Activated CD8-positive, alpha-beta memory T cell treated with anti-CD3 and anti-CD28 coated beads for 48 hours (primary cell): ENCODE measurements around the gene TNFAIP8L3.

Experiments used
- DNase-seq, 3 experiments: peaks; one replicate each; pipeline ENCODE4 v3.0.0-alpha.2; 2020; ENCODE audit warnings: low read depth in 2 of 3, low spot score in 2 of 3

The TNFAIP8L3 gene

DNA sequence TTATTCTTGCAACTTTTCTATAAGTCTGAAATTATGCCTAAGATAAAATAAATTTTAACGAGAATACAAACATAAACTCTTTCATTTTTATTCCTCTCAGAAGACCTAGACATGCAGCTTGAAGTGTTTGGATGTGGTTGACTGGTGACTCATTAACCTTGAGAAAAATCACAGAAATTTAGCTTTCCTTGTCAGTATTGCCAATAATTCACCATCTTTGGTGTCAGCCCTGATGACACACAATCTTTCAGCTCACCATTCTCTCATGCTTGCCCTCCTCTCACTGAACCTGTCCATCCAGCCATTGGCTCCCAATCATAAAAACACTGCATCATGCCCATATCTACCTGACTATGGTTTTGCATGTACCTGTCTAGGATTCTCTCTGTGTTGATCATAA is 22.6 kb upstream of the TNFAIP8L3 start:
- no peak for DNase-seq

DNA sequence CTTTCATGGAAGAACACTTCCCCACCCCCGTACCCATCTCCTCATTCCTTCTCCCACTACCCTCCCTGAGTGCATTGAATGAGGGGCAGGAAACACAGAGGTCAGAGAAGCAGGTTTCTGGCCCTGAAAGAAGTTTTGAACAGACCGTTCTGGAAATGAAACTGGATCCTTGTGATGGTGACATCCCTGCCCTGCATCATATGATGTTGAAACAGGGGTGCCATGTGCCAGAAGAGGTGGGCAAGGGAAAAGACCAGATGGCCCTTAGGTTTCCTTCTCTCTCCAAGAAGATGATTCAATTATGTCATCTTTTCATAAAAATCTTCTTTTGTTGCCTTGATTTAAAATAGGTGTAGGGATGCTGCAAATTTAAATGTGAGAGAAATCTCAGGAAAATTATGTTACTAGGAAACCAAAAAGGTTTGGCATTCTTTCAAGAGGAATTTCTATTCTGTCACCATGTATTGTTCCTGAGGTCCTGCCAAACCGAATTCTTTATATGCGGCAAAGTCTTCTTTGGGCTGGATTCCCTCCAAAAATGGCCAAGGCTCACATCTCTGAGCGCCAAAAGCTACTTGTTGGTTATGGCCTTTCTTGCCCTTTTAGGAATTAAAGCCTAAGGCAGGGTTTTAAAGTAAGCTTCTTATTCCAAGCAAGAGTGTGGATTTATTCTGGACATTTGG is 19.9 kb upstream of the TNFAIP8L3 start:
- DNase-seq: no peak

DNA sequence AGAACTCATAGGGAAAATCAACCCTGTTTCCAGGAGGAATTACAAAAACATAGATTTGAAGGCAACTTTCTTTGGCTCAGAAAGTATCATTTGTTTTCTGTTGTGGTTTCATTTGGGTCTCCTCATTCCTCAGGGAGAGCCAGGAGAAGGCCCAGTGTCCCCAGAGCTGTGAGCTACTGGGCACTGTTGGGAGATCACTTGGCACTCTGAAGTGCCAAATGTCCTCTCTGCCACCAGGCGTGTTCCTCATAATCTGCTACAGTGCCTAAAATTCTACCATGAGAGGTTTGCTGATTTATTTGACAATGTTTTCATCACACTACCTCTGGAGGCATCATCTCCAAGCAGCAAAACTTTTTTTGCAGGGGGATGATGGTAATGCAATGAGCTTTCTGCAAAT is 17.4 kb upstream of the TNFAIP8L3 start:
- DNase-seq: no peak

DNA sequence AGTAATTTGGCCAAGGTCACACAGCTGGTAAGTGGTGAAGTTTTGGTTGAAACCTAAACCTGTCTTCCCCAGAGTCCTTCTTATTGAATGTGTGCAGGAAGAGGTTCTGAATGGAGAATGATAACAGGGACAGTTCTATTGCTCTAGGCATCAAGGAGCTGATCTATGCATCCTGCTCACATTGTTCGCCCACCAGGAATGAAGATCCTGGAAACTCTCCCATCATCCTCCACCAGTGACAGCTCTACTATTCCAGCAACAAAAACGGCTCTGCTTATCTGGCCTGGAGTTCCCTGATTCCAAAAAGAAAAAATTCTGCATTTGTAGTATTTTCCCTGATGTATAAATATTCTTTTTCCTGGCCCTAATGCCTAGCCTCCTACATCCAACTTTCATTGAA is 16.4 kb upstream of the TNFAIP8L3 start:
- DNase-seq: no peak

DNA sequence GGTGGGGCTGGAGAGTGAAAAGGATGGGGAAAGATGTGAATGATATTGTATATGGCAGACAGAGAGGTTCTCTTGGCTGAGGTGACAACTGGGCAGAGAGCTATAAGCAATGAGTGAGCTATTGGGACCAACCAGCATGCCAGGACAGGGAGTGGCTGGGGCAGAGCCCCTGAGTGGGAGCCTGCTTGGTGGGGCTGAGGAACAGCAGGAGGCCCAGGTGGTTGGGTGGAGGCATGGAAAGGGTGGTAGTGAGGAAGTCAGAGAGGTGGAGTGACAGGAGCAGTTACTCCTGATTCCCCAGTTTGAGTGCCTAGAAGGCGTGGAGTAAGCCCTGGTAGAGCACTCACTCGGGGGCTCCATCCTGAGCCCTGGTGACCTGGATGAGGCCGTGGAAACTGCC is 15.5 kb upstream of the TNFAIP8L3 start:
- no peak for DNase-seq

DNA sequence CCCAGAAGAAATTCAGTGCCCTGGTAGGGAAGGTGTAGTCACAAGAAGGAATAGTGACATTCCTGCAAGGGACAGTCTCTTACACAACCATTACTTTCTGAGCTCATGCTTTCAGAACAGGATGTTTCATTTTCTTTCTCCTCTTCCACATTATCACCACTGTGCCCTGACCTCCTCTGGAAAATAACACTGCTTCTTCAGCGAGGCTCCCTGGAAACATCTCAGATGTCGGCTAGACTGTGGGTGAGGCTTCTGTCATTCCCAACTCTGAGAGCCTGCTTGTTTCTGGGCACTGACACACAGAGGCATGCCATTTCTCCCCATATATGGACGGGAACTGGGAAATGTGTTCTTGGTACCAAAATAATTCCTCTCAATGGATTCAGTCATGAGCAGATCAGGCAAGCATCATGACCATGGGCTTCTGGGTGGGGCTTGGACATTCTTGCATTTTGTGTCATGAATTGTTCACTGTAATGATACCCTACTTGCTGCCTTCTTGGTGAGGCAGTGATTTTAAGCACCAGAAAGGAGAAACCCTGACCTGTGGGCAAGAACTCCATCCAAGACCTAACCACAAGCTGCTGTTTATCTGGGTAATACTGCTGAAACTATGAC is 14.3 kb upstream of the TNFAIP8L3 start:
- no peak for DNase-seq

DNA sequence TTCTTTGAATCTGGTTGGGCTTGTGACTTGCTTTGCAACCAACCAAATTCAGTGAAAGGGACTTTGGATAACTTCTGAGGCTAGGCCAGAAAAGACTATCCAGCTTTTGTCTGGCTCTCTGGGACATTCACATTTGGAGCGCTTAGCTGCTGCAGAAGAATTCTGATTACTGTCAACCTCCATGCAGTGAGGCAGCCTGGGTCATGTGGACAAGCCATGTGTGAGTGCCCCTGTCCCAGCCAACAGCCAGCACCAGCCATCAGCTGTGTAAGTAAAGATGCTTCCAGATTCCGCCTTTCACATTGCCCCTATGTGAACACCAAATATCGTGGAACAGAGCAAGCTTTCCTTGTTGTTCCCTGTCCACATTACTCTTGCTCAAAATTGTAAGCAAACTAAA is 12.9 kb upstream of the TNFAIP8L3 start:
- no peak for DNase-seq

DNA sequence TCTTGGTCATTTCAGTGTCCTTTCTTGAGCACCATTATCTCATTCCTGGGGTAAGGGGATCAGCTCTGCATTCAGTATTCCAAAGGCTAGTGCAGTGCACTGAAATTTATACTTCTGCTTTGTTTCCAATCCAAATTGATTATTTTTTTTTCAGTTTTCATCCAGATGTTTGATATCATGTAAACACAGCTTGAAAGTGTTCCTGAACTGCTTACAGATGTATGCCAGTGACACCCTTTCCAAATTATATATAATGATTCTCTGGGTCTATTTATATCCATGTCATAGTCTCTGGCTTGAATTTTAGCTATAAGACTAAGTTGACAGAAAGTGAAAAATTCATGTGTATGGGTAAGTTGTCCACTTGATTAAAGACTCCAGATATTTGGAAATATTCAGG is 11.8 kb upstream of the TNFAIP8L3 start:
- no peak for DNase-seq

DNA sequence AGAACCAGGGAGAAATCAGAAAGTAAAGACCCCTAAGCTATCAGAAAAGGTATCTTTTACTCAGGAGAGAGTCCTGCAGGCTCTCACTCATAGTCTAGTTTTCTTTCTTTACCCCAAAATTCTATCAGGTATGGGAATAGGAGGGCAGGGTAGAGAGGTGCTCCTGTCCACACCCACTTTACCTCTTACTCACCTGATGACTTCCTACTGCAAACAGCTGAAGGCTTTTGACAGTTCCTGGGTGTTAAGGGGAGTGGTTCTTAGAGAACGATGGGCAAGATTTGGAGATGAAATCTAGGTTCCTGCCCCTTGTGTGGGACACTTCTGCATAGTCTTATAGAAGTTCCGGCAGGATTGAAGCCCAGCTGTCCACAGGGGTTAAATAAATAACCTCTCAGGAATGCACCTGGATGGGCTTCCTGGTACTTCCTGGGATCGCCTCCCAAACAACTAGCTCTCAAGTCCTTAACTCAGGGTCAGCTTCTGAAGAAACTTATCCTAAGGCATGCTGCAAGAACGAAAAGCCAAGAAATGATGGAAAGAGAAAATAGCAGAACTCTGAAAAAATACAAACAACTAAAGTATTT is 10.8 kb upstream of the TNFAIP8L3 start:
- no peak for DNase-seq

DNA sequence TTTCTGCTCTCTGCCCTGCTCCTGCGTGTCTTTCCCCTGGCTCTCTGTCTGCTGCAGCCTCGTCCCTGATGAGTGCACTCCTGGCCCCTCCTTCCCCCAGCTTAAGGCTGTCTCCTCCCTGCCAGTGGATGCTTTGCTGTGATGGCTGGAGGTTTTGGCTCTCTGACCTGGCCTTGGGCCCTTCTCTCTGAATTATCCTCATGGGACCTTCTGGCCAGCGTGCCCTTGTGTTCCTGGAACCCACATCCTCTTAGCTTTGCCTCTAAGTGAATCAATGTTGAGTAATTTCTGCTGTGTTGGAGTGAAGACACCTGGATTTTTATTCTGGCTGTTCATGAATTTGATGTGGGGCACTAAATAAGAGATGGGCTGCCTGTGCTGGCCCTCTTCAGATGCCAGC is 9.8 kb upstream of the TNFAIP8L3 start:
- no peak for DNase-seq

DNA sequence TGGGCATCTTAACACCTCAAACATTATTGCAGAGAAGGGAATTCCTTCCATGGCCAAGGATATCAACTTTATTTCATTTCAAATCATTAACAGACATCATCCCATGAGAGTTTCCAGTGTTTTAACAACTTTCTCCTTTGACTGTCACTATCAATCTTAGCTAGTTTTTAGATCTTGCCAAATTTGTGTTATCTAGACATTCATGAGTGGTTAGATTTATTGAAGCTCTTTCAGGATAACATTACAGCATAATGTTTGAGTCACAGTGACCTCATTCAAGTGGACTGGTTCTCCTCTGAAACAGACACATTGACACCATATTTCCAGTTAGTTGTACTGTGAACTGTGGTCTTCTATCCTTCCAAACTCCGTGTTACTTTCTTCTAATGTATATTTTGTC is 8.6 kb upstream of the TNFAIP8L3 start:
- no peak for DNase-seq

DNA sequence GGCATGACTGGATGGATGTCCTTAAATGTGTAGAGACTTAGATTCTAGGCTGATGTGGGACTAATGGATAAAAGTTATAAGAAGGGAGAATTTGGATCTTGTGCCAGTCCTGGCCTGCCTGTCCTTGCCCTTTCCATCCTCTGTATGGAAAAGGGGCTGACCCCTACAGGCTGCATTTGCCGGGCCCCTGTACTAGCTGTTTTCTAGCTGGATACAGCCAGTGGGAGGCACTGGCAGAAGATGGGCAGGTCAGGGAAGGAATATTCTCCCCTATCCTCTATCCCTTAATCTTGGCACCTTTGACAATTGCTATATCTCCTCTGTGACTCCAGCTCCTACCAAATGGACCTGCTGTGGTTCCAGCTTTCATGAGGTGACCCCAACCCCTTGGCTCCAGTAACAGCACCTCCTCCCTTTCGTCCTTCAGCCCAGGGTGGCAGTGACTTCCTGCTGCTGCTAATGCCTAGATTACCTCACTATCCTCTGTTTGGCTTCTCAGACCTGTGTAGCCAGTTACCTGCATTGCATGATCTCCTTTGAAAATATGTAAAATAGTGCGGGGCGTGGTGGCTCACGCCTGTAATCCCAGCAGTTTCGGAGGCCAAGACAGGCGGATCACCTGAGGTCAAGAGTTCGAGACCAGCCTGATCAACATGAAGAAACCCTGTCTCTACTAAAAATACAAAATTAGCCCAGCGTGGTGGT is 6.2 kb upstream of the TNFAIP8L3 start:
- DNase-seq: no peak

DNA sequence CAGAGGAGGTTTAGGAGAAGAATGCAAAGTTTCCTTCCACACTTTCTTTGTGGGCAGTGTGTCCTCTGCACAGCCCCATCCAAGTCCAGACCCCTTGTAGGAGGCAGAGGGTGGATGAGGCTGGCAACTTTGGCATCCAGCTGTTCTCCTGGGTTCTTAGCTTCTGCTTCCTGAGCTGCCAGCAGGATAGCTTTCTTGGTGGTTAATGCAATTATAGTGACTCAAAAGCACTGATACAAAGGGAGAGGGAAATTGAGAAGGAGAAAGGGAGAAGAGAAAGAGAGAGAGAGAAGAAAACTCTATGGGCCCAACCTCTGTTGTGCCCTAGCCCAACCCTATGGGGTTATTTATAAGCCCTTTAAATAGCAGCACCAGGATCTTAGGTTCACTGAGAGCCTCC is 4.5 kb upstream of the TNFAIP8L3 start:
- DNase-seq: no peak

DNA sequence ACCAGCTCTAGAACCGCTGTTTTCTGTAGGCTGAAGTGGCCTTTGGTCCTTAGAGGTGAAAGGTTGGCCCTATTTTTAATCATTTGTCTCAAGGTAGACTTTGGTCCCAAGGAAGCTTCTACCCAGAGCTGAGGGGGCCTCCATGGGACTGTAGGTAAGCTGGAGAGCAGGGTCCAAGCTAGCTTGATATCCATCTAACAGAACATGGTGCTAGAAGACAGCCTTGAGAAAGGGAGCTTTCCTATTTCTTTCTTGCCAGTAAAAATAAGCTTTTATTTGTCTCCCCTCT is 3.6 kb upstream of the TNFAIP8L3 start:
- DNase-seq: no peak

DNA sequence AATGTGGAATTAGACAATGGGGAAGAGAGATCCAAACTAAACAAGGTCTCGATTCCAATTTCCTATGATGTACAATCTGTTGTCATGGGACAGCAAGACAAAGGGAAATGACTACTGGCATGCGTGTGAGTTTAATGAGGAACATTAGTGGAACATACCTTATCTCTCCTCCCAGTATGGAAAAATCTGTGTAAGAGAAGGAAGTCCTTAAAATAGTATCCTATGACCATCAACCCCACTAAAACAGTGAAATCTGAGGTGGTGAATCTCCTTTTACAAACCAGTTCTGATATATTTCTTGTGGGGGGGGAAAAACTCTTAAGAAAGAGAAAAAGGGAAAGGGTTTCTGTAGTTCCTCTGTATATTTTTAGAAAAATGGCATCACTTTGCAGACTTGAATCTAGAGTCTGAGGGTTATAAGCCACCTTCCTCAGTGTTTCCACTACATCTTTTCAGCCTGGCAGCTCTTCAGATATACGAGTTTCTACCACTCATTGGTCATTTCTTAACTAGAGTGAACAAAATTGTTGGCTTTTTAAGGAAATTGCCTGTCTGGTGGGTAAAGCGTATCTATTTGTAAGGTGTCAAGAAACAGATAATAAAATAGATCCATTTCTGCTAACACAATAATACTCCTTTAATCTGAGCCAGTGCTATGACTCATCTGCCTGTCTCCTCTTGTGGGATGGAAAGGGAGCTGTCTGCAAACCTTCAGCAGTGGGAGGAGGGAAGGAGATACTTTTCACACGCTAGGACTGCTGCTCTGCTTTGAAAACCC is 3.0 kb upstream of the TNFAIP8L3 start:
- no peak for DNase-seq

DNA sequence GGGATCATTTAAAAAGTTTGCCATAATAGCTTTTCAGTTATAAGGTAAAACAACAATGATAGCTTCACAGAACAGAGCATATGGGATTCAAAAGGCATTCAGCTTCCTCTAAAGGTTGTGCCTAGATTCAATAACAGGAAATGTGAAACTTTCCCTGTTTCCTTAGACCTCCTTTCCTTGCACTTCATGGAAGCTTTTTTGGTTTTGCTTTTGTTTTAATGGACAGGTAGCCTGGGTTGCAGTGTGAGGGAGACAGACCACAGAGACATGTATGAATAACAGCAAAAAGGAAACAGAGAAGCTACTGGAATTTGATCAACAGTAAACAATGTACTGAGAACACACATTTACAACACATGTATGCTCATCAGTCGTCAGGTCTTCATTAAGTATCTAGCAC is 2.3 kb upstream of the TNFAIP8L3 start:
- no peak for DNase-seq

DNA sequence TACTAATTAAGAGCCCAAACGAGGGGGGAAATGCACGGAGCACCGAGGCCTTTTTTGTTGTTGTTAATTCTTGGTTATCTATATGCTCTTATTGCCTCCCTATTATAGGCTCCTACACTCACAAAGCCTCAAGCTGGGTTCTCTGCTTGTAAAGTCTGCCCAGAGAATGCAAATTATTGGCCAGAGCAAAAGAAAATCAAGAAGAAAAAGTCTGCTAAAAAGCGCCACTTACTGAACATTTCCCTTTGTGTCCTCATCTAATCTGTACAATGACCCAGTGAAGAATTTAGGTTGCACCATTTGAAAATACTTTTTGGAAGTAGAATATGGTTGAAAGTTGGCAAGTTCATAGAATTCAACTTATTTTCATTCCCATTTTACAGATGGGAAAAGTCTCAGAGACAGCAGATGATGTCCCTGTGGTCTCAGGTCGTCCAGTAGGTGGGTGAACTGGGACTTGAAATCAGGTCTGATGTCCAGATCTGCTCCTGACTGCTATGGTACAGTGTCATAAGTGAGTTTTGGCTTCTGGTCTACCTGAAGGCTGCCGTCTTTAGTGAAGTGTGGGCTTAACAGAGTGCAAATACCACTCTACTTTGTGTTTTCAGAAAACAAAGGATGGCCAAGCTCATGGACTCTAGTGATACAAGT is 1.1 kb upstream of the TNFAIP8L3 start:
- no peak for DNase-seq

DNA sequence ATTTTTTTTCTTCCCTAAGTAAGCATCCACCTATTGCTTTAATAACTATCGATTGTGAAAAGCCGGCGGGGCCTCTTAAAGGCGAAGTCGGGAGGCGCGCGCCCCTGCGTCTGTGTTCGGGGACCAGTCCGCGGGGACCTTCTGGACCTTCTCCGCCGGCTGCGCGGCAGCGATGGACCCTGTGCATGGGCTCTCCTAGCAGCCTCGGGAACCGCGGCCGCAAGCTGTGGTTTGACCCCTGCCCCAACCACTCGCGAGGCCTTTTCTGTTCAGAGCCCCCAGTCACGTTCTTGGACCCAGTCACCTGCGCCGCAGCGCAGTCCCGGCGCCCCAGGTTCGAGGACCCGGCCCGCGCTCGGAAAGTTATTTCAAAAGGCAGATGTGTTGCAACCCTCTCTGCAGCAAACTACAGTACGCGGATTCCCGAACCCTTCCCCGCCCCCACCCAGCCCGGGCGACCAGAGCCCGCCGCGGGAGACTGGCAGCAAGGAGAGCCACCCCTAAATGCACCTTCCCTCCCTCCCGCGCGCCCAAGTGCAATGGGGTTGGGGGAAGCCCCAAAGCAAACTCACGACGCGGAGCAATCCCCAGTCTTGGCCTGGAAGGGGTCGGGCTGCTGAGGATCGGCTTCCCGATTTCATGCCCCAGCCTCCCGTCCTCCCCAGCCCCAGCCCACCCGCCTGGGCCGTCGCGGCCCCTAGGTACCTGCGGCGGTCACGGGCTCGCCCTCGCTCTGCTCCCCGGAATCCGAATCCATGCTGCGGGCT is 684 bp downstream of the TNFAIP8L3 start:
- DNase-seq: no peak

DNA sequence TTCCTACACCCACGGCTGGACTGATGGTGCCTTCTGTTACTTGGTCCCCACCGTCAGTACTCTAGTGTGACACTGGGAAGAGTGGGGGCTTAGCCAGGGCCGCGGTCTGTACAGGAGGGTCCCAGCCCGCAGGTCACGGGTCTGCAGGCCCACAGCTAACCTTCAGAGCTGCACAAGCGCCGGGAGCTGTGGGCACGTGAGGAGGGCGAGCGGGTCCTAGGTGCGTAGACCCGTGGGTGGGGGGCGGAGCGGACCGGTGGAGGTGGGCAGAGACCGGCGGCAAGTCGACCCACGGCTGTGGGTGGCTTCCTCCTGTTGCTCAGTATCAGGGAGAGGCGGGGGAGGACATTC is 1.2 kb downstream of the TNFAIP8L3 start:
- no peak for DNase-seq

DNA sequence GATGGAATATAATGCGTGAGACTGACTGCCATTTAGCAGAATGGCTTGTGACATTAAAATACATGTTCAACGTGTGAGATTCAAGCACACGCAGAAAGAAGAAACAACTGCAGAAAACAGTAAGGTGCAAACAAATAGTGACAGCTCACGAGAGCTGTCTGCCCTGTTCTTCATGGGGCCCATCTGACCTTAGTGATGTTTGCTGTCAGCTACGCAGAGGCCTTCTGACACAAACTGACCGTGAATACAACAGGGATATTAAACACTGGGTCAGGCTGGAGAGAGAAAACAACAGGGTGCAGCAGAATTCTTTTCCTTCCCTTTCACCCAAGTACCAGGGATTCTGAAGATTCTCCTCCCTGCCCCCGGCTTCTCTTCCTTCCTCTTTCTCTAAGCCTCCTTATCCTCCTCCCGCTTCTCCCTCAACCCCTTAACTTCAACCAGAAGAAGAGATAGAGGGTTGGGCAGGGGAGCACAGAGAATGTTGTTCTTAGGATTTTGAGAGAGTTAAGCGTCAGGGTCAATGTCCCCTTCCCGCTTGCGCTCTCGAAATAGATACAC is 2.1 kb downstream of the TNFAIP8L3 start:
- no peak for DNase-seq
